GM10847 (cell line): ENCODE results near the gene HAAO.

ENCODE experiments used
- POLR2A ChIP-seq: IDR thresholded peaks from 2 replicates; pipeline ENCODE4 v1.6.1; 2011; ENCODE audit not compliant: insufficient read length; ENCODE audit errors: extremely low read depth

HAAO gene

GRCh38 chr2:42767080-42767898 lies 25.1 kb downstream of the HAAO start:
- TF ChIP-seq POLR2A: no peak

DNA sequence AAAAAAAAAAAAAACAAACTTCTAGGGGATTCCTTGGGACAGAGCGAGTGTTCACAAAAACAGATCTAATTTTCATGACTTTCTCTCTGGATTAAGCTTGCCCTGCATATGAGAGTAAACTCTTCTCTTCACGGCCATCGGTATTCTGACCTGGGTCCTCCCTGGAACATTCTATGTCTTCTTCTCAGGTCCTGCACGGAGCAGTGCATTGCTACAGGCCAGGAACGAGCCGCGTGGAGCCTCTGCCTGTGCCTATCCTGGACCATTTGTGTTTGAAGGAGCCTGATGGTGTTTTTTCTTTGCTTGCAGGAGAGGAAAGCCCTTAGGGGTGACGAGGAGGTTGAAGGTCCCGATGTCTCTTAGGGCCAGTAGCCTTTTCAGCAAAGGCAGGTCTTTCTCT lies 26.7 kb downstream of the HAAO start:
- TF ChIP-seq POLR2A: no peak

GRCh38 chr2:42764901-42765300 lies 27.5 kb downstream of the HAAO start:
- no peak for TF ChIP-seq POLR2A

GRCh38 chr2:42764096-42764495 lies 28.3 kb downstream of the HAAO start, which contains the start of gene OXER1:
Gene OXER1, minus strand, starts transcription at chr2:42764135. Its CDS starts 73 bp downstream, at chr2:42764062.
- TF ChIP-seq POLR2A: no peak

GRCh38 chr2:42762823-42763804 lies 29.3 kb downstream of the HAAO start:
- no peak for TF ChIP-seq POLR2A

DNA sequence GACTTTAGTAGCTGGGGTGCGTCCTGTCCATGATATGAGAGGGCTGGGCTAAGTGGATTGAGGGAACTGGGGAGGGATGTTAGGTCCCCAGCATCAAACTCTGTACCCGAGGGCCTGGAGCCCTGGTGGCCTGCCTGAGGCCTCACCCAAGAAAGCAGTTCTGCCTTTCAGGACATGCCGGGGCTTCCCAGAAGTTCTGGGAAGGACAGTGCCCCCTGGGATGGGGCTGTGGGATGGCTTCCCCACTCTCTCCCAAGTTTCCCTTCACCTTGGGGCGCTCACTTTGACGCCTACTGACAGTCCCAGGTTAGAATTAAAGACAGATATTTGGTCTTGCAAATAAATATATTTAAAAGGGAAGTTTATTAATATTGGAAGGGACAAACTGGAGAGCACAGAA lies 30.2 kb downstream of the HAAO start:
- no peak for TF ChIP-seq POLR2A

DNA sequence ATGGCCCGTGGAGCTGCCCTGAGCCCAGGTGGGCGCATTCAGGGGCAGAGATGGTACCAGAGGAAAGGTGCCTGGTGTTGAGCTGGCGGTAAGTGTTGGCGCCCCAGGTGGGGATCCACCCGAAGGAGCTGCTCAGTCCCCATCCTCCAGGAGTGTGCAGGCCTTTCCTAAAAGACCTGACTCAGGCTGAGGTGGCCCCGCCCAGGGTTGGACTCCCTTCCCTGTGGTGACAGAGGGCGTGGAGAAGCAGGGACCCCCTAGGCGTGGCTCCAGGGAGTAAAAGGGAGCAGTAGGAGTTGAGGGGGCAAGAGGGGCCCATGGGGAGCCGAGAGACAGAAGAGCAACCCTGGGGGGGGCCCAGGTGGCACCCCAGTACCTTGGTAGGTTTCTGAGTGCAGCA lies 30.8 kb downstream of the HAAO start:
- no peak for TF ChIP-seq POLR2A

GRCh38 chr2:42758751-42759150 lies 33.6 kb downstream of the HAAO start:
- TF ChIP-seq POLR2A: no peak

DNA sequence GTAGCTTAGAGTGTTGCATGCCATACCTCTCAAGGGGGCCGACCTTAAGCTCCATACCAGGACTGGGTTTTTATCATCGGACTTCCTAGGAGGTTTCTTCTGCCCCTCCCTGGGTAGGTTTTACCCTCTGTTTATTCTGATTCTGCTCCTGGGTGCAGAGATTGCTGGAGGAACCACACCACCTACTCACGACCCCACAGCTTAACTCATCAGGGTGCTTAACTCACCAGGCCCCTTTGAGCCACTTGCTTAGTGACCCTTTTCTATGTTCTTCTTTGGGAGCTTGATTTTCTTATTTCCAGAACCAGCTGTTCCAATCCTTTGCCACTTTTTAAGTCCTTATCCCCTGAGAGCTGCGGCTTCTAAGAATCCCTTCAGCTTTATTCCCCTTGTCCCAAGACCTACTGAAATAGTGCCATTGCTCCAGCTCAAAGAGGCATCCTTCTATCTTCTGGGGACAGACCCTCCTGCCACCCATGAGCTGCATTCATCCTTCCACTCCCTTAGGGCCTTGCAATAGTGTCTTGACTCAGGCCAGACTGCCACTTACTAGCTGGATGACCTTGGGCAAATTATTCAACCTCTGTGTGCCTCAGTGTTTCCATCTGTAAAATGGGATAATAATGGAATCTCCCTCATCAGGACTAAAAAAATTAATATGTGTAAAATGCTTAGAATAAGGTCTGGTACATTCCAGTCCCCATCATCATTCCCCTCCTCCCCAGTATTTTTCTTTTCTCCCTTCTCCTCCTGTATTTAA lies 34.2 kb downstream of the HAAO start:
- no peak for TF ChIP-seq POLR2A

DNA sequence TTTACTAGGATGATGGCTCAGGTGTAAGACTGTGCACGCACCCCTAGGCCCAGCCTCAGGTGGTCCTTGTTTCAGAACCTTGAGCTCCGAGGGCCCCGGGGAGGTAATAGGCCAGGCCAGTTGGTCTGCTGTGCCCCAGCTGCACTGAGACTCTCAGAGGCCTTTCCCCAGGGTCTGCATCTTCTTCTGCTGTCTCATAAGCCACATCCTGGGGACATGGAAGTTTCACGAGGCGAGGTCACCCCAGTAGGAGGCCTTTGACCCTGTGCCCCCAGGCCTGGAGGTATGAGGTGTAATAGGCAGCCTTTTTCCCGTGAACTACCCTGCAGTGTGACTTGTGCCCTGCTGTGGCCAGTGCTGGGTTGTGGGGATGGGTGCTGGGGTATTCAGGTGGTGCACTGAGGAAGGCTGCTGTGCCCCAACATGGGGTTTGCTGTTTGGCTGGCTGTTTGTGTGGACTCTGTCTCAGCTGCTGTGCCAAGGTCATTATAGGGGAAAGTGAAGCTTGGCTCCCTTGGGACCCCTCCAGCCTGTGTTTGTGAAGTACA lies 35.3 kb downstream of the HAAO start:
- no peak for TF ChIP-seq POLR2A

GRCh38 chr2:42756150-42756775 lies 36.1 kb downstream of the HAAO start:
- no peak for TF ChIP-seq POLR2A

DNA sequence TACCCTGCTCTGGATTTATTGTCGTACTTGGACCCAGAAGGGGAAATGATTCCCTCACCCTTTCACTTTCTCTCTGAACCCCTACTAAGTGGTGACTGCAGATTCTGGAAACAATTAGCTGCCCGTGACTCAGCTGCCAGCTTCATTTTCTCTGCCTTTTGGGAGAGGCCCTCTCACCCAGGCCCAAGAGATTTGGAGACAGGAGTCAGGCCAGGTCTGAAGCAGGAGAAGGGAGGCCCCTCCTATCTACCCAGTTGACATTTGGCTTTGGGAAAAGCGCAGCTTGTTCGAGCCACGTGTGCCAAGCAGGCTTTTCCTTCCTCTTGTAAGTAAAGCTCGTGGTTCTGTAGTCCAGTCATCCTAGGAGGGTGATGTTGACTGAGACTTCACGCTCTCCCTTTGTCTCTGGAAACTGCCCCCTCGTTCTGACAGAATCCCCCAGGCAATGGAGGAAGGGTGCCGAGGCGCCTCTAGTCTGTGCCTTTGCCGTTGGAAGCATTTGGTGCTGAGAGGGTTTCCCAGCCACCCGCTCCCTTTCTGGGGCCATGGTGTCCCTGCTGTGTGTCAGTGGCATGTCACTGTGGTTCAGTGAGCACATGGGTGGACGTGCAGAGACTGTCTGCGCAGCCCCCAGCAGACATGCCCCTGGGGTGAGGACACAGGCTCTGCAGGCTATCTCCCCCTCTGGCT lies 37.0 kb downstream of the HAAO start:
- TF ChIP-seq POLR2A: no peak

GRCh38 chr2:42754776-42755140 lies 37.6 kb downstream of the HAAO start:
- no peak for TF ChIP-seq POLR2A
